Bronchial epithelial cell (primary cell): ENCODE measurements around the gene RAET1G. TPM values are rescaled to one million over a fixed set of nuclear protein-coding genes. Genes with fewer than 3 reads are reported as not detected.
"Not testable (repeated sequence)": the region's sequence is repeated elsewhere in the genome, so short reads cannot be mapped to it uniquely, and the experiment has no call there.

Source experiments
- DNase-seq: peaks from one replicate; pipeline ENCODE4 v3.0.0-alpha.2; 2010; ENCODE audit warnings: low read depth
- FAIRE-seq: peaks from 2 replicates; lab custom pipeline; 2011; peaks lifted over from hg19 to GRCh38; lab: Jason Lieb, UNC
- H3K27me3 ChIP-seq: 2 replicates; pipeline ENCODE4 v1.5.1; 2011; ENCODE audit warnings: low read length; ENCODE audit not compliant: control insufficient read depth, insufficient read depth
- H3K36me3 ChIP-seq: 2 replicates; pipeline ENCODE4 v1.5.1; 2011; ENCODE audit warnings: low read length; ENCODE audit not compliant: control insufficient read depth, insufficient read depth
- H3K4me3 ChIP-seq: 2 replicates; pipeline ENCODE4 v1.5.1; 2011; ENCODE audit warnings: mild to moderate bottlenecking, low read depth, low read length, control low read depth
- total RNA-seq: library from RNA; depleted of rRNA; stranded (reverse); fragments of >200 nt; gene quantifications from 2 replicates; pipeline ENCODE4 v1.2.1, GENCODE V29; 2014
- TF ChIP-seq, protein P1 (sequence below): IDR thresholded peaks from 2 replicates; pipeline ENCODE4 v1.5.1; 2011; ENCODE audit warnings: mild to moderate bottlenecking, moderate library complexity, low read length, control low read depth, inconsistent platforms; ENCODE audit not compliant: insufficient read depth, severe bottlenecking

RAET1G gene
- total RNA-seq, 1 donor from 2014 or later = 45.0 TPM

DNA sequence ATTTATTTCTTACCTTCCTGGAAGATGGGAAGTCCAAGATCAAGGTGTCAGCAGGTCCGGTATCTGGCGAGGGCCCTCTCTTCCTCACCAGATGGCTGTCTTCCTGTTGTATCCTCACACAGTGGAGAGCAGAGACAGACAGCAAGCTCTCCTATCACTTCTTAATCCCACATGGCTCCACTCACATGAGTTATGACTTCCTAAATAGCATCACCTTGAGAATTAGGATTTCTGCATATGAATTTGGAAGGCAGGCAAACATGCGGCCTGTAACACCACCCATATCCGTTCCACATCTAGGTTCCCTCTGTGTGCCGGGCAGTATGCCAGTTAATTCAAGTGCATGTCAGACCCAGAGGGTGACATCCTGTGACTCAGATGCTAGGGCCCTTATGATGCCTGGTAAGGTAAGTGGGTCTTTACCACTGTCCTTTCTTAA lies 27.1 kb downstream of the RAET1G start:
- Histone ChIP-seq H3K4me3 (no peak overlapping the region), H3K36me3 (no peaks in the 10 kb centered on the region), H3K27me3 (no peaks in the 10 kb centered on the region)
- TF ChIP-seq, protein P1, sequence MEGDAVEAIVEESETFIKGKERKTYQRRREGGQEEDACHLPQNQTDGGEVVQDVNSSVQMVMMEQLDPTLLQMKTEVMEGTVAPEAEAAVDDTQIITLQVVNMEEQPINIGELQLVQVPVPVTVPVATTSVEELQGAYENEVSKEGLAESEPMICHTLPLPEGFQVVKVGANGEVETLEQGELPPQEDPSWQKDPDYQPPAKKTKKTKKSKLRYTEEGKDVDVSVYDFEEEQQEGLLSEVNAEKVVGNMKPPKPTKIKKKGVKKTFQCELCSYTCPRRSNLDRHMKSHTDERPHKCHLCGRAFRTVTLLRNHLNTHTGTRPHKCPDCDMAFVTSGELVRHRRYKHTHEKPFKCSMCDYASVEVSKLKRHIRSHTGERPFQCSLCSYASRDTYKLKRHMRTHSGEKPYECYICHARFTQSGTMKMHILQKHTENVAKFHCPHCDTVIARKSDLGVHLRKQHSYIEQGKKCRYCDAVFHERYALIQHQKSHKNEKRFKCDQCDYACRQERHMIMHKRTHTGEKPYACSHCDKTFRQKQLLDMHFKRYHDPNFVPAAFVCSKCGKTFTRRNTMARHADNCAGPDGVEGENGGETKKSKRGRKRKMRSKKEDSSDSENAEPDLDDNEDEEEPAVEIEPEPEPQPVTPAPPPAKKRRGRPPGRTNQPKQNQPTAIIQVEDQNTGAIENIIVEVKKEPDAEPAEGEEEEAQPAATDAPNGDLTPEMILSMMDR = no peak
- no peak for FAIRE-seq
- peak; percentile 84 for DNase-seq

DNA sequence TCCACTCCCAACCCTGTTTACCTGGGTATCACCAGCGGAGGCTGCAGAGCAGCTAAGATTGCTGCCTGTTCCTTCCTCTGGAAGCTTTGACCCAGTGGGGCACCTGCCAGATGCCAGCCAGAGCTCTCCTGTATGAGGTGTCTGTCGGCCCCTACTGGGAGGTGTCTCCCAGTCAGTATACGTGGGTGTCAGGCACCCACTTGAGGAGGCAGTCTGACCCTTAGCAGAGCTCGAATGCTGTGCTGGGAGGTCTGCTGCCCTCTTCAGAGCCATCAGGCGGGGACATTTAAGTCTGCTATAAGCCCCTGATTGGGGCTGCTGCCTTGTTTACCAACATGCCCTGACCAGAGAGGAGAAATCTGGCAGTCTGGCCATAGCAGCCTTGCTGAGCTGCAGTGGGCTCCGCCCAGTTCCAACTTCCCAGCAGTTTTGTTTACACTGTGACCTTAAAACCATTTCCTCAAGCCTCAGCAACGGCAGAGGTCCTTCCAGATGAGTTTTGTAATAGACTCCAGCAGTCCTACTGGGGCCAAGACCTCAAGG lies 27.8 kb downstream of the RAET1G start:
- TF ChIP-seq, protein P1 = peak; percentile 15
- no peak for FAIRE-seq
- no peak overlapping the region for H3K4me3 ChIP-seq
- H3K27me3 ChIP-seq = no peaks in the 10 kb centered on the region
- DNase-seq = peak; percentile 66
- no peaks in the 10 kb centered on the region for H3K36me3 ChIP-seq

DNA sequence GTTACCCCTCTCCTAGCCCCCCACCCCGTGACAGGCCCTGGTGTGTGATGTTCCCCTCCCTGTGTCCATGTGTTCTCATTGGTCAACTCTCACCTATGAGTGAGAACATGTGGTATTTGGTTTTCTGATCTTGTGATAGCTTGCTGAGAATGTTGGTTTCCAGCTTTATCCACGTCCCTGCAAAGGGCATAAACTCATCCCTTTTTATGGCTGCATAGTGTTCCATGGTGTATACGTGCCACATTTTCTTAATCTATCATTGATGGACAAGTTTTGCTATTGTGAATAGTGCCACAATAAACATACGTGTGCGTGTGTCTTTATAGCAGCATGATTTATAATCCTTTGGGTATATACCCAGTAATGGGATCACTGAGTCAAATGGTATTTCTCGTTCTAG lies 31.1 kb downstream of the RAET1G start:
- not testable (repeated sequence) for H3K4me3 ChIP-seq, FAIRE-seq, H3K27me3 ChIP-seq, H3K36me3 ChIP-seq, DNase-seq

DNA sequence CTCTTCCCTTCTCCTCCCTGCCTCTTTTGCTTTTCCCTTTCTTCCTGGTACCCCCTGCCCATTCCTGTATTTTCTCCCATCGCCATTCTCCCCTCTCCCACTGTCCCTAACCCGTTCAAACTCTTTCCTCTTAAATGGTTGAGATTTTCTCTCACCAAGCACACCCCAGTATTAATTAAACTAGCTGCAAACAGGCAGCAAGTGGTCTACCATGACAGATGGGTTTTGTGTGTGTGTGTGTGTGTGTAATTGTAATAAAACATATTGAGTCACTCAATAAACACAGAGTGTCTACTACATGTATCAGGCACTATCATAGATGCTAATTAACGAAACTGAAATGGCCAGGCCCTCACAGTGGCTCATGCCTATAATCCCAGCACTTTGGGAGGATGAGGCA lies 31.7 kb downstream of the RAET1G start:
- no peak for FAIRE-seq
- TF ChIP-seq, protein P1 = no peak
- DNase-seq = peak; percentile 84
- H3K4me3 ChIP-seq = no peak overlapping the region
- no peaks in the 10 kb centered on the region for H3K27me3 ChIP-seq
- peaks cover 5% of the 10 kb centered on the region for H3K36me3 ChIP-seq

DNA sequence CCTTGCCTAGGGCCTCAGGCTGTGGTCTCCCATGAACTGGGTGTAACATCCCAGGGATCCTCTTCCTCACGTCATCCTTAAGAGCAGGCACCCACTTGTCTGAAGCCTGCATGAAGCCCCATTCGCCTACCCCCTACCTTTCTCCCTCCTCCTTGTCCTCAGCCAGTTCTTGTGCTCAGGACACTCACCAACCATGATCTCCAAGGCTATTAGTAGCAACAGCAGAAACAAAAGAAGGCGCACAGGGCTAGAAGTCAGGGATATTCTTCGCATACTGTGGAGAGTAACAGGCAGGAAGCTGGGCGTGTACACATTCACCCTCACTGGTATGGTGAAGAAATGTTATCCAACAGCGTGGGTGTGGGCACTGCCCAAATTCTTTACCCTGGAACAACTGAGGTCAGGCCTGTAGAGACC lies 32.3 kb downstream of the RAET1G start:
- H3K27me3 ChIP-seq = no peaks in the 10 kb centered on the region
- FAIRE-seq (peak; percentile 92), DNase-seq (peak; percentile 95)
- TF ChIP-seq, protein P1 = no peak
- H3K36me3 ChIP-seq = peaks cover 5% of the 10 kb centered on the region
- H3K4me3 ChIP-seq = peak overlapping the region; percentile 17

DNA sequence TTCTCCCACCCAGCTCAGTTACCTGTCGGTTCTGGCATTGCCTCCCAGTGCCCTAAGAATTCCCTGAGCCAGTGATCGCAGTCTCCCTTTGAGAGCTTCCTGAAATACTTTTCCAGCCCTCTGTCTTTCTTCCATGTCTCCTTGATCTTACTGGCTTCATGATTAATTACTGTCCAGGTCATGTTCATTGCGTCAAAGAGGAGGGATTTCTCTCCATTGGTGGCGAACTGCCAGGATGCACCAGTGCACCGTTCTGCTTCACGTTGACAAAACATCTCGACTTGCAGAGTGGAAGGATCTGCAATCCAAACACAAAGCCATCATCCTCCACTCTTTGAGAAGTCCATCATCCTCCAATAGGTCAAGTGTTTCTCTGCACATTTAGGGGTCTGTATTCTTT lies 33.6 kb downstream of the RAET1G start:
- DNase-seq (no peak), FAIRE-seq (peak; percentile 84)
- Histone ChIP-seq H3K27me3 (no peaks in the 10 kb centered on the region), H3K36me3 (peaks cover 5% of the 10 kb centered on the region), H3K4me3 (no peak overlapping the region)
- TF ChIP-seq, protein P1 = no peak
